HG02642 (cell line): ENCODE measurements around the gene PRM2.
"Not testable (repeated sequence)": the region's sequence is repeated elsewhere in the genome, so short reads cannot be mapped to it uniquely, and the experiment has no call there.

Source experiments
- ATAC-seq: cut with Tn5 transposase; IDR thresholded peaks from one replicate; pipeline ENCODE4 v1.9.1; 2021; ENCODE audit warnings: mild to moderate bottlenecking; ENCODE audit not compliant: unreplicated experiment, poor library complexity

Gene PRM2

DNA sequence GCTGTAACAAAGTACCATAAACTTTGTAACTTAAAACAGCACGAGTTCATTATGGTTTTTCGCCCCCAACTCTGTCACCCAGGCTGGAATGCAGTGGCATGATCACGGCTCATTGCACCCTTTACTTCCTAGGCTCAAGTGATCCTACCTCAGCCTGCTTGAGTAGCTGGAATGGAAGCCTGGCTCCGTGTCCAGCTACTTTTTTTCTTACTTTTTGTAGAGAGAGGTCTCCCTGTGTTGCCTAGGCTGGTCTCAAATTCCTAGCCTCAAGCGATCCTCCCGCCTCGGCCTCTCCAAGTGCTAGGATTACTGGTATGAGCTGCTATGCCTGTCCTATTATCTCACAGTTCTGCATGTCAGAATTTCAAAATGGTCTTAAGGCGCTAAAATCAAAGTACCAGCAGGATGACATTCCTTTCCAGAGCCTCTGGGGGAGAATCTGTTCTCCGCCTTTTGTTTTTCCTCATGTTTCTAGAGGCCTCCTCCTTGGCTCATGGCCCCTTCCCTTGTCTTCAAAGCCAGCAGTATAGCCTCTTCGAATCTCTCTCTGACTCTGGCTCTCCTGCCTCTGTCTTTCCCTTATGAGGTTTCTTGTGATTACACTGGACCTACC, 14.9 kb upstream of the PRM2 start:
- no peak for ATAC-seq

- ATAC-seq: no peak
These were observed 14.0 kb upstream of the PRM2 start for GRCh38 chr16:11290102-11290893.

DNA sequence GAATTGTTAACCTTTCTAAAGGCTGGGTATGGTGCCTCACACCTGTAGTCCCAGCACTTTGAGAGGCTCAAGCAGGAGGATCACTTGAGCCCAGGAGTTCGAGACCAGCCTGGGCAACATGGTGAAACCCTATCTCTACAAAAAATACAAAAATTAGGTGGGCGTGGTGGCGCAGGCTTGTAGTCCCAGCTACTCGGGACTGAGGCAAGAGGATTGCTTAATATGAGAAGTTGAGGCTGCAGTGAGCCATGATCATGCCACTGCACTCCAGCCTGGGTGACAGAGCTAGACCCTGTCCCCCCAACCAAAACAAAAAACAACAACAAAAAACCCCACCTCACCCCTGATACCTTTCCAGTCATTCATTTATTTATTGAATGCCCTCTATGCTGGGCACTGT, 13.4 kb upstream of the PRM2 start:
- ATAC-seq: not testable (repeated sequence)

DNA sequence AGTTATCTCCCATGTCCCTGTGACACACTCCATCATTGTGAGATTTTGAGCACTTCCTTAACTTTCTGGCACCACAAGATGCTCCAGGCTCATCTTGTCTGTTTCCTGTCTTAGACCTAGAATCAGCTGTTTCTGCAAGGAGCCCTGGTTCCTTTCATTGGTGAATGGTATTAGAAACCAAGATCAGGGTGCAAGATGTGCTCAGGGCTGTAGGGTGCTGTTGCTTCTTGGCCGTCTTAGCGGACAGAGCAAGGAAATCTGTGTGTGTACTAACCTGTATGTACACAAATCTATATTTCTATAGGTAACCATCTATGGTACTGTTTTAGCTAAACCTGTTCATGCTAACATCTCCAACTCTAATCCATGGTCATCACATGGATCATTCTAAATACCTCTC, 12.9 kb upstream of the PRM2 start:
- no peak for ATAC-seq

DNA sequence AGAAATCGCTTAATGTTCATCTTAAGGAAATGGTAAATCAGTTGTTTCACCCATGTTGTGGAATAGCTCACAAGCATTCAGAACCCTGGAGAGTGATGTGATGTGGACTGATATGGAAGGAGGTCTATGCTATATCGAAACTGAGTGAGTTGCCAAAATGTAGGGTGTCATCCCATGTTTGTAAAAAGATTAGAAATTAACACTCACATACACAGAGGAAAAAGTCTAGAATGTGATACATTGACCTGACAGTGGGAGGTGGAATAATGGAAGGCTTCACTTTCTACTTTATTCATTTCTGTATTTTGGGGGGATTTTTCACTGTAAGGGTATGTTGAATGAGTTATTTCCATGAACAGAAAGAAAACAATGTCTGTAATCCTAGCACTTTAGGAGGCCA, 9.6 kb upstream of the PRM2 start:
- ATAC-seq: no peak

- ATAC-seq: no peak
These were observed 7.6 kb upstream of the PRM2 start for GRCh38 chr16:11283820-11284248.

GRCh38 chr16:11280616-11281522, 4.6 kb upstream of the PRM2 start, which contains the start of gene PRM1:
PRM1 (minus strand) TSS chr16:11281330; CDS start chr16:11281238, 92 bp downstream.
- ATAC-seq: no peak

- ATAC-seq: no peak
These were observed 2.7 kb upstream of the PRM2 start for GRCh38 chr16:11278681-11279628.

GRCh38 chr16:11277607-11278337, 1.5 kb upstream of the PRM2 start:
- ATAC-seq: no peak

DNA sequence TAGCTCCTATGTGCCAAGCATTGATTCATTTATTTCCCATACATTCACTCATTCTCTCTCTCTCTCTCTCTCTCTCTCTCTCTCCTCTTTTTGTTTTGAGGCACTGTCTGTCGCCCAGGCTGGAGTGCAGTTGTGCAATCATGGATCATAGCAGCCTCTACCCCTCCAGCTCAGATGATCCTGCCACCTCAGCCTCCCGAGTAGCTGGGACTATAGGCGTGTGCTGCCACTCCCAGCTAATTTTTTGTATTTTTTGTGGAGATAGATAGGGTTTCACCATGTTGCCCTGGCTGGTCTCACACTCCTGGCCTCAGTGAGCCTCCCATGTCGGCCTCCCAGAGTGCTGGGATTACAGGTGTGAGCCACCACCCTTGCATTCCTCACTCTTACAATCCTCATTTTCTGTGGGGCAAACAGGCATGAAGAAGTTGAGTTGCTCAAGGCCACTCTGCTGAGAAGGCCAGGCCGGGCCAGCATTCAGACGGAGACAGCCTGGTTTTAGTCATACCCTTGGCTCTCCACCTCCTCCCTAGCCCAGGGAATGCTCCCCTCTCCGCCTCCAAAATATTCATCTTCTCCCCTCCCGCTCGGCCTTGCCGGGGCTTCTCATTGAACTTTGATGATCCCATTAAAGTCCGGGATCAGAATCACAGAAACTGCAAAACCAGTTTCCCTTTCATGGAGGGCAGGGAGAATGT, 765 bp upstream of the PRM2 start:
- ATAC-seq: no peak

- ATAC-seq: no peak
These were observed 1.3 kb downstream of the PRM2 start for GRCh38 chr16:11274964-11275363.

DNA sequence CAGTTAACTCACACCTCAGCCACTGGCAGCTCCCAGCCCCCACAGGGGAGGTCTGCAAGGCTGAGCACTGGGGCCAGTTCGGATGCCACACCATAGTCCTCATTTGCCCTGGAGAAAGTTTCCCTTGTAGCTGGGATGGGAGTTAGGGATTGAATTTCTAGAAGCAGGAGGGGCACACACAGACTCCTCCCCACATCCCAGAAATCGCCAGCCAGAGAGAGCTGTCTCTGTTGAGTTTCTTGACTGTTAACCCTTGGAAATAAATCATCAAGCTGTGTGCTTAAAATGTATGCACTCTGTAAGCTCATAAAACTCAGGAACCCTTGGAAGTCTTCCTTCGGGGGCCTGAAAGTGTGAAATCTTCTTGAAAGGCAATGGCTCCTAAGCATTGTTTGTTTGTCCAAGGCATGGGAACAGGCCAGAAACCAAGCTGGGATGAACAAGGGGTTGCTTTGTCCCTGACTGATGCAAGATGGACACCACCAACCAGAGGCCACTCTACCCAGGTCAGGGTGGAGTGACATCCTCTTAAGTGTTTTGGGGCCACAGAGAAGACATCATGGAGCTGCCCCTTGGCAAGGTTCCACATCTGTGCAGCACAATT, 2.5 kb downstream of the PRM2 start:
- ATAC-seq: no peak

DNA sequence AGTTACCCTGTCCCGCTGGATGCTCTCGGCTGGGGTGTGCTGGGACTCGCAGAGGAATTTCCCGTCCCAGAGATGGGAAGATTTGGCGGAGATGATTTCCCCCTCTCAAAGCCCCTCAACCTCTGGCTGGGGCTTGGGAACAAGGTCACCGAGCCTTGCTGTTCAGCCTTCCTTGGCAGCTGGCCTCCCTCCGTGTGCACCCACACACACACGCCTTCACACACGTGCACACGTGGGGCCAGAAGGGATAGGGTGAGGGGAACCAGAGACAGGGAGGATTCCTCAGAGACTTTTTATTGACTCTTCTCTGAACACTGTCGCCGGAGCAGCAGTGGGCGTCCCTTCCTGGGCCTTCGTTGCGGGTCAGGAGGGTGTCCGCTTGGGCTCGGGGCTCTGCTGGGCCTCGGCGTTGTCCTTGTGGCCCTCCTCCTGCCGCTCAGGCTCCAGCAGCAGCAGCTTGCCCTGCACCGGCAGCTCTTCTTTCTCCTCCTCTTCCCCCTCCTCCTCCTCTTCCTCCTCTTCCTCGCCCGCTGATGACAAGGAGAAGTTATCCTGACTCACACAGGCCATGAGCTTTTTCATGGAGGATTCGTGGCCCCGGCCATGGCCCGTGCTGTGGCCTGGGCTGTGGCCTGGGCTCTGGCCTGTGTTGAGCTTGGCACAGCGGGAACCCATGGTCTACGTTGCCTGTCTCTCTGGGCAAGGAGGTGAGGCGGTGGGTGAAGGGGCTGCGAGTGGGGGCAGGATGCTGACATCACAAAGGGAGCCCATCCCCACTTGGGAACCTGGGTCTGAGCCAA, 3.2 kb downstream of the PRM2 start, which contains the start of gene PRM3:
PRM3 (minus strand) TSS at position 709 of the 800 bp plus-strand sequence; CDS start at position 675, 34 bp downstream.
- ATAC-seq: no peak

GRCh38 chr16:11272484-11272883, 3.8 kb downstream of the PRM2 start:
- no peak for ATAC-seq

DNA sequence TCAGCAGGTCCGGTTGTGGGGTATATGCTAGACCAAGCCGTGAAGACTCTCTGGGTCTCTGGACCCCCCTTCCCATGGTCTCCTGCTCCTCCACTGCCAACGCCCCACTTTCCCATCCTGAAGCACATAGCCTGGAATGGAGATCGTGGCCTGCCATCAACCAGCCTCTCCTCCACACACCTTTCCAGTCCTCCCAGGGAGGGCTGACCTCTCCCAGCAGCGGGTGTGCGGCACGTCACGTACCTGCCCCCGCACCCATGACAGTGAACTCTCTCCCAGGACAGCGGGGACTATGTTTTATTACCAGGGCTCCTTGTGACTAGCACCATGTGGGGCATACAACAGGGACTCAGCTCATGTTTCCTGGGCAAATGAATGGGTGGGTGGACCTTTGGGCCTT, 4.7 kb downstream of the PRM2 start:
- ATAC-seq: no peak

GRCh38 chr16:11270602-11271162, 5.6 kb downstream of the PRM2 start:
- ATAC-seq: no peak

- ATAC-seq: no peak
These were observed 7.3 kb downstream of the PRM2 start, which contains the start of gene TNP2 for GRCh38 chr16:11268921-11269375. TNP2 (minus strand) TSS chr16:11269325; CDS start chr16:11269262, 63 bp downstream.
